Natural killer cell (primary cell): ENCODE data around the gene TMEM79. TPM values are rescaled to one million over a fixed set of nuclear protein-coding genes. Genes with fewer than 3 reads are reported as not detected.

Experiments
- ATAC-seq, 3 donors: fragments of 150-1000 bp in 2 of 3; fragments of 200-7000 bp in 1 of 3; cut with Tn5 transposase; 1 replicate in 1 of 3; 2 replicates in 2 of 3; pipeline ENCODE4 v1.10.0; 2021; ENCODE audit warnings: mild to moderate bottlenecking in 2 of 3, moderate library complexity in 2 of 3
- DNase-seq, 2 donors: peaks; one replicate each; pipeline versions ENCODE4 v3.0.0 to v3.0.0-alpha.2; 2013 to 2021; ENCODE audit warnings: mixed read lengths in 1 of 2
- H3K27ac ChIP-seq: one replicate; pipeline ENCODE4 v1.5.1; 2013; ENCODE audit warnings: mild to moderate bottlenecking, low read length
- H3K27me3 ChIP-seq: one replicate; pipeline ENCODE4 v1.6.1; 2013; ENCODE audit warnings: low read length; ENCODE audit not compliant: control insufficient read depth, insufficient read depth
- H3K36me3 ChIP-seq: one replicate; pipeline ENCODE4 v1.6.1; 2013; ENCODE audit warnings: low read length; ENCODE audit not compliant: control insufficient read depth, insufficient read depth
- H3K4me1 ChIP-seq: one replicate; pipeline ENCODE4 v1.6.1; 2013; ENCODE audit warnings: low read length; ENCODE audit not compliant: control insufficient read depth, insufficient read depth
- H3K4me3 ChIP-seq: one replicate; pipeline ENCODE4 v1.5.1; 2013; ENCODE audit warnings: low read length
- H3K9me3 ChIP-seq: one replicate; pipeline ENCODE4 v1.6.1; 2013; ENCODE audit warnings: low read length; ENCODE audit not compliant: control insufficient read depth, insufficient read depth
- H3K27ac Mint-ChIP-seq, 2 donors: one replicate each; pipeline ENCODE4 v1.8.0; 2022; ENCODE audit warnings: mild to moderate bottlenecking in 2 of 2, mixed read lengths in 2 of 2, moderate library complexity in 1 of 2
- H3K27me3 Mint-ChIP-seq, 2 donors: one replicate each; pipeline ENCODE4 v1.8.0; 2022; ENCODE audit warnings: low read depth in 2 of 2, mixed read lengths in 2 of 2
- H3K36me3 Mint-ChIP-seq: one replicate; pipeline ENCODE4 v1.8.0; 2022; ENCODE audit warnings: mixed read lengths
- H3K4me1 Mint-ChIP-seq, 2 donors: one replicate each; pipeline ENCODE4 v1.8.0; 2022; ENCODE audit warnings: mixed read lengths in 2 of 2
- H3K4me3 Mint-ChIP-seq: one replicate; pipeline ENCODE4 v1.8.0; 2022; ENCODE audit warnings: mild to moderate bottlenecking, moderate library complexity, mixed read lengths
- H3K9me3 Mint-ChIP-seq, 2 donors: one replicate each; pipeline ENCODE4 v1.8.0; 2022; ENCODE audit warnings: mixed read lengths in 2 of 2
- WGBS: methylation state at CpG from one replicate; pipeline ENCODE4 v1.1.7; 2013; ENCODE audit warnings: missing lambda C conversion rate; ENCODE audit not compliant: insufficient coverage; 5-methylcytosine and 5-hydroxymethylcytosine counted together
- intact Hi-C: fragments of 100-400 bp; cut with micrococcal nuclease; formaldehyde crosslinking; loops from one replicate; pipeline ENCODE4 v1.14.2; 2022
- total RNA-seq, 4 donors: library from RNA; stranded (reverse); fragments of 120-200 nt in 1 of 4; gene quantifications; one replicate each; pipeline versions ENCODE4 v1.2.3 to v1.2.4, GENCODE V29; 2013 to 2022
- TF ChIP-seq, protein P1 (sequence below): fragments of 200-600 bp; IDR thresholded peaks from one replicate; pipeline ENCODE4 v1.8.0; 2022; ENCODE audit warnings: antibody characterized with exemption

The TMEM79 gene, protein sequence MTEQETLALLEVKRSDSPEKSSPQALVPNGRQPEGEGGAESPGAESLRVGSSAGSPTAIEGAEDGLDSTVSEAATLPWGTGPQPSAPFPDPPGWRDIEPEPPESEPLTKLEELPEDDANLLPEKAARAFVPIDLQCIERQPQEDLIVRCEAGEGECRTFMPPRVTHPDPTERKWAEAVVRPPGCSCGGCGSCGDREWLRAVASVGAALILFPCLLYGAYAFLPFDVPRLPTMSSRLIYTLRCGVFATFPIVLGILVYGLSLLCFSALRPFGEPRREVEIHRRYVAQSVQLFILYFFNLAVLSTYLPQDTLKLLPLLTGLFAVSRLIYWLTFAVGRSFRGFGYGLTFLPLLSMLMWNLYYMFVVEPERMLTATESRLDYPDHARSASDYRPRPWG
- total RNA-seq = 1 to 10 TPM; 3.3 to 5.8 (median 5.0) TPM
- total RNA-seq (2013) = 4.4 TPM

DNA sequence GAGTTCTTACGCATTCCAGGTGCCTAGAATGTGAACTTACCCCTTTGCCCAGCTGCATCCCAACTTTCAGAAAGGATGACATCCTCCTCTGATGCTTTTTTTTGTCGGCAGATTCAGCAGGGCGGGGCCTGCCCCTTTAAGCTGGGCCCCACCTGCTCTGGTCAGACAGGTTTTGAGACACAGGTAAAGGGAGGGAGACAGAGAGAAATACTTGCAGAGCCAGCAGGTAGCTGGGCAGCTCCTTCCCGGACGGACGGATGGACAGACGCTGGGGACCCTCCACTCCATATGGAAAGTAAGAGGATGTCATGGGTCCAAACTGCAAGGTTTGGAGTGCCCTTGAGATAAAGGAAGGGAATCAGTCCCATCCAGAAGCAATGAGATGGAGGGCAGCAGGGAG, at the start of gene TMEM79:
Gene TMEM79 (plus strand): TSS at position 214 of the 400 bp plus-strand sequence. CDS start 902 bp downstream, outside the sequence.
- Histone ChIP-seq H3K27ac (peak within 1 kb of the TSS; percentile 29), H3K36me3 (peaks cover 2% of the 10 kb centered on the region), H3K4me1 (peaks cover 25% of the 10 kb centered on the region), H3K4me3 (peak within 1 kb of the TSS; percentile 56), H3K9me3 (no peaks in the 10 kb centered on the region), H3K27me3 (no peaks in the 10 kb centered on the region)
- peaks cover 34 to 43% of the 10 kb centered on the region in 2 donors for H3K4me1 Mint-ChIP-seq
- no peaks in the 10 kb centered on the region for H3K27me3 Mint-ChIP-seq
- ATAC-seq (no peak), DNase-seq (no peak)
- intact Hi-C loops = loop anchor here (5.0 kb wide), 1 partner anchor 443 kb away; the partner anchor contains the start of genes ISG20L2 and METTL25B
- H3K27ac Mint-ChIP-seq = peak within 1 kb of the TSS; percentile 95 to 97
- H3K4me3 Mint-ChIP-seq = peak within 1 kb of the TSS; percentile 98
- H3K36me3 Mint-ChIP-seq = no peaks in the 10 kb centered on the region
- H3K9me3 Mint-ChIP-seq = no peaks in the 10 kb centered on the region
- 98% methylated on average over 7 of the region's 7 CpGs for WGBS
- TF ChIP-seq, protein P1, sequence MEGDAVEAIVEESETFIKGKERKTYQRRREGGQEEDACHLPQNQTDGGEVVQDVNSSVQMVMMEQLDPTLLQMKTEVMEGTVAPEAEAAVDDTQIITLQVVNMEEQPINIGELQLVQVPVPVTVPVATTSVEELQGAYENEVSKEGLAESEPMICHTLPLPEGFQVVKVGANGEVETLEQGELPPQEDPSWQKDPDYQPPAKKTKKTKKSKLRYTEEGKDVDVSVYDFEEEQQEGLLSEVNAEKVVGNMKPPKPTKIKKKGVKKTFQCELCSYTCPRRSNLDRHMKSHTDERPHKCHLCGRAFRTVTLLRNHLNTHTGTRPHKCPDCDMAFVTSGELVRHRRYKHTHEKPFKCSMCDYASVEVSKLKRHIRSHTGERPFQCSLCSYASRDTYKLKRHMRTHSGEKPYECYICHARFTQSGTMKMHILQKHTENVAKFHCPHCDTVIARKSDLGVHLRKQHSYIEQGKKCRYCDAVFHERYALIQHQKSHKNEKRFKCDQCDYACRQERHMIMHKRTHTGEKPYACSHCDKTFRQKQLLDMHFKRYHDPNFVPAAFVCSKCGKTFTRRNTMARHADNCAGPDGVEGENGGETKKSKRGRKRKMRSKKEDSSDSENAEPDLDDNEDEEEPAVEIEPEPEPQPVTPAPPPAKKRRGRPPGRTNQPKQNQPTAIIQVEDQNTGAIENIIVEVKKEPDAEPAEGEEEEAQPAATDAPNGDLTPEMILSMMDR = no peak

DNA sequence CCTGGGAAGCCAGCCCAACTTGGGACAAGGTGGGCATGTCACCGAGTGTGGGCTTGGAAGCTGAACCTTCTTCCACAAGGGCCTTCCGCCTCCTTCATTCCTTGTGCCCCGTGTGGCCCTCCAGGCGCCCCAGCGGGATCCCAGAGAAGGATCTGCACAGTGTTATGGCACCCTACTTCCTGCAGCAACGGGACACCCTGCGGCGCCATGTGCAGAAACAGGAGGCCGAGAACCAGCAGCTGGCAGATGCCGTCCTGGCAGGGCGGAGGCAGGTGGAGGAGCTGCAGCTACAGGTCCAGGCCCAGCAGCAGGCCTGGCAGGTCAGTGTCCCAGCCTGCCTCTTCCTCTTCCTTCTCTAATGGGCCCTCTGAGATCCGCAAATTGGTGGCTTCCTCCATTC, 48.0 kb upstream of the TMEM79 start:
- TF ChIP-seq, protein P1 = no peak
- no peak overlapping the region for H3K4me3 Mint-ChIP-seq
- intact Hi-C loops = no loop called here
- DNase-seq (no peak), ATAC-seq (no peak)
- peaks cover 50% of the 10 kb centered on the region for H3K36me3 ChIP-seq
- no peak overlapping the region for H3K27ac Mint-ChIP-seq
- no peaks in the 10 kb centered on the region for H3K9me3 ChIP-seq
- no peaks in the 10 kb centered on the region for H3K4me1 Mint-ChIP-seq
- H3K9me3 Mint-ChIP-seq = no peaks in the 10 kb centered on the region
- H3K4me1 ChIP-seq = no peaks in the 10 kb centered on the region
- H3K27me3 Mint-ChIP-seq = no peaks in the 10 kb centered on the region
- WGBS = 98% methylated on average over 12 of the region's 12 CpGs
- no peak overlapping the region for H3K4me3 ChIP-seq
- H3K27me3 ChIP-seq = no peaks in the 10 kb centered on the region
- H3K36me3 Mint-ChIP-seq = peaks cover 8% of the 10 kb centered on the region
- H3K27ac ChIP-seq = no peak overlapping the region

DNA sequence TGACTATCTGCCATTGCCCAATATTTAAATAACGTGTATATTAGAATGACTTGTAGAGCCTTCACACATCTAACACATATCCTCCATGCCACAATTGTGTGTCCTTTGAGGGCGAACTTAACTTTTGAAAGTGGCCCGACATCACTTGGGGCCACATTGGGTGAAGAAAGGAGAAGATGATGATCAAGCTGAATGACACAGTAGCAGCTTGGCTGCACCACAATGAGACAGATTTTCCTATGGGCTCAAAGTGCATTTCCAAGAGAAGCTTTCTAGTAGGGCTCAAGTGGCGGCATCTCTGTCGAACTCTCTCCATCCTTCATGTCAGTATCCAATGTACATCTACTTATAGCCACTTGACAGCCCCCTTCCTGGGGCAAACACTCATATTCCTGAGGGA, 45.9 kb upstream of the TMEM79 start:
- H3K4me1 ChIP-seq = peaks cover 6% of the 10 kb centered on the region
- ATAC-seq (no peak), DNase-seq (no peak)
- no peak overlapping the region for H3K27ac ChIP-seq
- no peak overlapping the region for H3K27ac Mint-ChIP-seq
- intact Hi-C loops = no loop called here
- no peaks in the 10 kb centered on the region for H3K9me3 ChIP-seq
- H3K4me1 Mint-ChIP-seq = no peaks in the 10 kb centered on the region
- 99% methylated on average over 4 of the region's 5 CpGs for WGBS
- H3K9me3 Mint-ChIP-seq = no peaks in the 10 kb centered on the region
- H3K36me3 ChIP-seq = peaks cover 50% of the 10 kb centered on the region
- H3K36me3 Mint-ChIP-seq = peaks cover 8% of the 10 kb centered on the region
- H3K27me3 Mint-ChIP-seq = no peaks in the 10 kb centered on the region
- H3K4me3 ChIP-seq = no peak overlapping the region
- H3K4me3 Mint-ChIP-seq = no peak overlapping the region
- no peaks in the 10 kb centered on the region for H3K27me3 ChIP-seq
- TF ChIP-seq, protein P1 = no peak
